GM12891 (cell line): ENCODE results near the gene ATL3.

Source experiments
- PAX5 ChIP-seq: IDR thresholded peaks from 2 replicates; pipeline ENCODE4 v1.6.1; 2011; ENCODE audit warnings: low read length, moderate library complexity, mild to moderate bottlenecking; ENCODE audit not compliant: insufficient read depth, severe bottlenecking
- POLR2A ChIP-seq: IDR thresholded peaks from 2 replicates; pipeline ENCODE4 v1.6.1; 2011; ENCODE audit warnings: low read depth, low read length, control low read depth
- POLR2AphosphoS5 ChIP-seq: IDR thresholded peaks from 2 replicates; pipeline ENCODE4 v1.6.1; 2011; ENCODE audit warnings: low read depth, low read length, control low read depth
- POU2F2 ChIP-seq: IDR thresholded peaks from 2 replicates; pipeline ENCODE4 v1.6.1; 2011; ENCODE audit warnings: low read depth, mild to moderate bottlenecking, control low read depth, low read length, moderate library complexity
- SPI1 ChIP-seq: IDR thresholded peaks from 2 replicates; pipeline ENCODE4 v1.6.1; 2011; ENCODE audit warnings: low read depth, low read length, control low read depth
- TAF1 ChIP-seq: IDR thresholded peaks from 2 replicates; pipeline ENCODE4 v1.6.1; 2011; ENCODE audit warnings: low read depth, low read length, control low read depth

- TF ChIP-seq POLR2A (no peak), POLR2AphosphoS5 (no peak), TAF1 (no peak), POU2F2 (no peak), SPI1 (no peak), PAX5 (no peak)
These were observed 28.7 kb upstream of the ATL3 start for GRCh38 chr11:63699896-63700295.
